ENCODE data around the gene POLR2F.
"Not testable (repeated sequence)": the region's sequence is repeated elsewhere in the genome, so short reads cannot be mapped to it uniquely, and the experiment has no call there.

The POLR2F gene

GRCh38 chr22:37955825-37956397 lies 2.4 kb downstream of the POLR2F start:
- not testable (repeated sequence) for DNase-seq

GRCh38 chr22:37957232-37957631 lies 3.7 kb downstream of the POLR2F start:
- DNase-seq: no peak

- DNase-seq: no peak
These were observed 5.8 kb downstream of the POLR2F start for GRCh38 chr22:37959231-37959825.

GRCh38 chr22:37961062-37961461 lies 7.6 kb downstream of the POLR2F start:
- no peak for DNase-seq

GRCh38 chr22:37965940-37966664 lies 12.6 kb downstream of the POLR2F start:
- peak; percentile 31 for DNase-seq

- DNase-seq: no peak
These were observed 13.6 kb downstream of the POLR2F start for GRCh38 chr22:37967147-37967546.

- no peak for DNase-seq
These were observed 14.3 kb downstream of the POLR2F start for GRCh38 chr22:37967637-37968451.

- no peak for DNase-seq
These were observed 15.2 kb downstream of the POLR2F start for GRCh38 chr22:37968452-37969251.

- DNase-seq: no peak
These were observed 17.4 kb downstream of the POLR2F start for GRCh38 chr22:37970864-37971263.

- no peak for DNase-seq
These were observed 18.3 kb downstream of the POLR2F start for GRCh38 chr22:37971475-37972434.

- no peak for DNase-seq
These were observed 19.0 kb downstream of the POLR2F start for GRCh38 chr22:37972527-37972926.

GRCh38 chr22:37973271-37974170 lies 20.0 kb downstream of the POLR2F start:
- no peak for DNase-seq

- no peak for DNase-seq
These were observed 21.7 kb downstream of the POLR2F start for GRCh38 chr22:37975153-37975552.

- not testable (repeated sequence) for DNase-seq
These were observed 22.5 kb downstream of the POLR2F start for GRCh38 chr22:37976022-37976421.

GRCh38 chr22:37976547-37976946 lies 23.0 kb downstream of the POLR2F start:
- no peak for DNase-seq

- no peak for DNase-seq
These were observed 26.3 kb downstream of the POLR2F start for GRCh38 chr22:37979782-37980181.

GRCh38 chr22:37981282-37982011 lies 27.9 kb downstream of the POLR2F start:
- DNase-seq: no peak

GRCh38 chr22:37982151-37982785 lies 28.8 kb downstream of the POLR2F start:
- no peak for DNase-seq
